Measurements from ENCODE around the gene VAV2. TPM values are rescaled to one million over a fixed set of nuclear protein-coding genes. Genes with fewer than 3 reads are reported as not detected.

The VAV2 gene
- total and polyA plus RNA-seq, 9 of the 15 experiments (the other 6 are each of a cell fraction or from before 2014, with no cell fraction given) = 0.01 to 2.7 (median 1.0) TPM; not detected in 1

DNA sequence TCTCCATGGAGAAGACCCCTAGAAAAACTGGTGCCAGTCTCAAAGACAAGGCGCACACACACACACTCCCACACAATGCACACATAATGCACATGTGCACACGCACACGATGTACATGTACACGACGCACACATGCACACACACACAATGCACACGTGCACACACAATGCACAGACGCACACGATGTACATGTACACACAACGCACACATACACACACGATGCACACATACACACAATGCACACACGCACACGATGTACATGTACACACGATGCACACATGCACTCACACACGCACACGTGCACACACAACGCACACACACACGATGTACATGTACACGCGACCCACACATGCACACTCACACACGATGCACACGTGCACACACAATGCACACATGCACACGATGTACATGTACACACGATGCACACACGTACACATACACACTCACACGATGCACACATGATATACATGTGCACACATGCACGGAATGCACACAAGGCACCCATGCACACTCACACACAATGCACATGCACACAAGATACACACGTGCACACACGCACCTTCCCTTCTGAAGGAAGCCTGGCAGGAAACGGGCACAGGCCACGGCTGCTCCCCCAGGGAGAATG lies 76.5 kb downstream of the VAV2 start:
- TF ChIP-seq, protein P1, sequence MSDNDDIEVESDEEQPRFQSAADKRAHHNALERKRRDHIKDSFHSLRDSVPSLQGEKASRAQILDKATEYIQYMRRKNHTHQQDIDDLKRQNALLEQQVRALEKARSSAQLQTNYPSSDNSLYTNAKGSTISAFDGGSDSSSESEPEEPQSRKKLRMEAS (CRISPR knock-in tag; IDR thresholded peaks at IDR 0.05) = 0 out of 2 replicates have a peak, but pooled peaks have one; percentile 31
- no peak for TF ChIP-seq RNF2 (IDR thresholded peaks at IDR 0.05)
- no peak for TF ChIP-seq ZKSCAN3 (CRISPR knock-in tag; IDR thresholded peaks at IDR 0.05)
- no peak for TF ChIP-seq RBM25 (IDR thresholded peaks at IDR 0.05; ENCODE audit: low read depth, low read length, severe bottlenecking)
- TF ChIP-seq, protein P2, sequence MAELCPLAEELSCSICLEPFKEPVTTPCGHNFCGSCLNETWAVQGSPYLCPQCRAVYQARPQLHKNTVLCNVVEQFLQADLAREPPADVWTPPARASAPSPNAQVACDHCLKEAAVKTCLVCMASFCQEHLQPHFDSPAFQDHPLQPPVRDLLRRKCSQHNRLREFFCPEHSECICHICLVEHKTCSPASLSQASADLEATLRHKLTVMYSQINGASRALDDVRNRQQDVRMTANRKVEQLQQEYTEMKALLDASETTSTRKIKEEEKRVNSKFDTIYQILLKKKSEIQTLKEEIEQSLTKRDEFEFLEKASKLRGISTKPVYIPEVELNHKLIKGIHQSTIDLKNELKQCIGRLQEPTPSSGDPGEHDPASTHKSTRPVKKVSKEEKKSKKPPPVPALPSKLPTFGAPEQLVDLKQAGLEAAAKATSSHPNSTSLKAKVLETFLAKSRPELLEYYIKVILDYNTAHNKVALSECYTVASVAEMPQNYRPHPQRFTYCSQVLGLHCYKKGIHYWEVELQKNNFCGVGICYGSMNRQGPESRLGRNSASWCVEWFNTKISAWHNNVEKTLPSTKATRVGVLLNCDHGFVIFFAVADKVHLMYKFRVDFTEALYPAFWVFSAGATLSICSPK (IDR thresholded peaks at IDR 0.05; ENCODE audit: borderline replicate concordance) = no peak
- TF ChIP-seq ARID2 (IDR thresholded peaks at IDR 0.05) = 0 out of 2 replicates have a peak, but pooled peaks have one; percentile 27
- TF ChIP-seq KDM1A (IDR thresholded peaks at IDR 0.05) = peak in 1 of 2 experiments; percentile 91; a peak in 2 of 4 replicates
- no peak for TF ChIP-seq CBX2 (IDR thresholded peaks at IDR 0.05; ENCODE audit: insufficient read depth, low read length, poor library complexity, severe bottlenecking)
- TF ChIP-seq CBFB (CRISPR knock-in tag; IDR thresholded peaks at IDR 0.05) = no peak
- CTCF ChIA-PET (ENCODE audit: low intra/inter-chr PET ratio) = no interaction called here

More for the DNA sequence above, 76.5 kb downstream of the VAV2 start:
- Histone ChIP-seq H3K9ac (ENCODE audit: insufficient read depth in 1 of 2, low read depth in 2 of 2, low read length in 2 of 2) (no peak overlapping the region), H3K4me2 (ENCODE audit: insufficient read depth, low read length) (no peak overlapping the region), H3K79me2 (ENCODE audit: control insufficient read depth, insufficient read depth, low read length) (no peaks in the 10 kb centered on the region), H3K9me1 (ENCODE audit: control insufficient read depth, insufficient read depth, low read length) (no peaks in the 10 kb centered on the region), H4K20me1 (replicated peaks; ENCODE audit: control insufficient read depth, insufficient read depth, low read length) (peaks cover 19% of the 10 kb centered on the region), H2AFZ (ENCODE audit: low read depth, low read length) (no peak overlapping the region), H3K27me3 (ENCODE audit: control insufficient read depth in 2 of 2, insufficient read depth in 2 of 2, low read length in 2 of 2) (peaks cover 7 to 63% of the 10 kb centered on the region in 2 experiments; a peak in 4 of 5 replicates), H3K4me1 (replicated peaks in 1 of 2; ENCODE audit: control insufficient read depth in 2 of 2, insufficient read depth in 2 of 2, low read length in 2 of 2) (no peaks in the 10 kb centered on the region; a peak in 2 of 5 replicates), H3K36me3 (ENCODE audit: control insufficient read depth, insufficient read depth, low read length) (no peaks in the 10 kb centered on the region), H3K27ac (ENCODE audit: extremely low read depth, low read depth, low read length) (no peak overlapping the region), H3K9me3 (replicated peaks; ENCODE audit: control insufficient read depth, insufficient read depth, low read depth, low read length) (no peaks in the 10 kb centered on the region; the same call in 1 of the 2 replicates), H3K4me3 (no peak overlapping the region)
- DNase-seq (ENCODE audit: extremely low read depth in 1 of 4, low spot score in 3 of 4) (no peak), FAIRE-seq (no peak), ATAC-seq (no peak)
- in situ Hi-C loops (cut with MboI) (no loop called here), intact Hi-C loops (cut with micrococcal nuclease) (no loop called here)
- BruUV-seq (replicated peaks) = no TSS peak
- WGBS (ENCODE audit: insufficient coverage, low coverage, missing lambda C conversion rate) = 39% methylated on average over 28 of the region's 30 CpGs
- POLR2A ChIA-PET = no interaction called here

Data from K562 (cell line).